Right lobe of liver (tissue), 4 donors: ENCODE data around the gene CTU2.

Experiments used
- POLR2A ChIP-seq: fragments of 450-650 bp; IDR thresholded peaks from one replicate; pipeline ENCODE4 v1.6.1; 2017; ENCODE audit warnings: antibody characterized with exemption, mild to moderate bottlenecking
- TF ChIP-seq, protein P1 (sequence below), 4 donors: fragments of 200-600 bp in 3 of 4; fragments of 450-650 bp in 1 of 4; IDR thresholded peaks; one replicate each; pipeline versions ENCODE4 v1.5.1 to v1.8.0; 2016 to 2022; ENCODE audit warnings: antibody characterized with exemption in 4 of 4, mild to moderate bottlenecking in 2 of 4
- donor health status: DM: no; HTN: no; CAD: no.
- donor health status: DM: no; HTN: no; CAD: no.
- donor health status: DM: no; HTN: yes; CAD: no.

DNA sequence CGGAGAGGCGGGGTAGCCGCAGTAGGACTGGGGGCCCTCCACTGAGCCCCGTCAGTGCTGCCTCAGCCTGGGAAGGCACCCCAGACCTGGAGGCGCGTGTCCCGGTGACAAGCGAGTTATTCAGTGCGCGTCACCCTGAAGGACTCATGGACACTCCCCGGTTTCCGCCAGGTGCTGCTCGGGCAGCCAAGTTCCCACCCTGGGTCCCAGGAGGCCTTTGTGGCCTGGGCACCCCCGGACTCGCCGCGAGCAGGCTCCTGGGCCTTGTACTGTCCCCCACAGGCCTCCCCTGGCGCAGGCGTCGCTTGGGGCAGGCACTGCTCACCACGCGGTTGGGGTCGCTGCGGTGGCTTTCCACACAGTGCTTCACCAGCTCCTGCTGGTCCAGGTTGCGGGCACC lies 7.7 kb upstream of the CTU2 start:
- TF ChIP-seq, protein P1, sequence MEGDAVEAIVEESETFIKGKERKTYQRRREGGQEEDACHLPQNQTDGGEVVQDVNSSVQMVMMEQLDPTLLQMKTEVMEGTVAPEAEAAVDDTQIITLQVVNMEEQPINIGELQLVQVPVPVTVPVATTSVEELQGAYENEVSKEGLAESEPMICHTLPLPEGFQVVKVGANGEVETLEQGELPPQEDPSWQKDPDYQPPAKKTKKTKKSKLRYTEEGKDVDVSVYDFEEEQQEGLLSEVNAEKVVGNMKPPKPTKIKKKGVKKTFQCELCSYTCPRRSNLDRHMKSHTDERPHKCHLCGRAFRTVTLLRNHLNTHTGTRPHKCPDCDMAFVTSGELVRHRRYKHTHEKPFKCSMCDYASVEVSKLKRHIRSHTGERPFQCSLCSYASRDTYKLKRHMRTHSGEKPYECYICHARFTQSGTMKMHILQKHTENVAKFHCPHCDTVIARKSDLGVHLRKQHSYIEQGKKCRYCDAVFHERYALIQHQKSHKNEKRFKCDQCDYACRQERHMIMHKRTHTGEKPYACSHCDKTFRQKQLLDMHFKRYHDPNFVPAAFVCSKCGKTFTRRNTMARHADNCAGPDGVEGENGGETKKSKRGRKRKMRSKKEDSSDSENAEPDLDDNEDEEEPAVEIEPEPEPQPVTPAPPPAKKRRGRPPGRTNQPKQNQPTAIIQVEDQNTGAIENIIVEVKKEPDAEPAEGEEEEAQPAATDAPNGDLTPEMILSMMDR (IDR thresholded peaks at IDR 0.05): no peak
- TF ChIP-seq POLR2A: no peak
